Endothelial cell of umbilical vein (primary cell): ENCODE data around the gene IL10RB. TPM values are rescaled to one million over a fixed set of nuclear protein-coding genes. Genes with fewer than 3 reads are reported as not detected.

Experiments used
- BruUV-seq: library from RNA; stranded (reverse); fragments of 400-500 nt; replicated peaks from 2 replicates; lab custom pipeline; 2021; lab: Mats Ljungman, UMichigan
- CTCF ChIA-PET: fragments of 300-600, 350-600 bp; sonication (Branson Sonifier 250); formaldehyde crosslinking; loops from one replicate; lab custom pipeline; 2021; ENCODE audit warnings: antibody characterized with exemption, inconsistent platforms; lab: Charles Lee
- POLR2A ChIA-PET: fragments of 300-600, 350-600 bp; sonication (Branson Sonifier 250); formaldehyde crosslinking; loops from one replicate; lab custom pipeline; 2021; ENCODE audit warnings: antibody characterized with exemption, inconsistent platforms; lab: Charles Lee
- DNase-seq: peaks from one replicate; pipeline ENCODE4 v3.0.0-alpha.2; 2011; ENCODE audit warnings: low read depth, low spot score
- FAIRE-seq: peaks from 2 replicates; lab custom pipeline; 2011; peaks lifted over from hg19 to GRCh38; lab: Jason Lieb, UNC
- H2AFZ ChIP-seq: 2 replicates; pipeline ENCODE4 v1.6.0; 2012; ENCODE audit warnings: low read depth, low read length, control low read depth, inconsistent platforms
- H3K27ac ChIP-seq: 2 replicates; pipeline ENCODE4 v1.5.1; 2011; ENCODE audit warnings: low read depth, mild to moderate bottlenecking, control low read depth, low read length, moderate library complexity; ENCODE audit not compliant: insufficient read depth
- H3K27me3 ChIP-seq, 2 experiments: 2 replicates each; pipeline versions ENCODE4 v1.6.0 to v1.6.1; 2011; ENCODE audit warnings: low read length in 2 of 2, mixed read lengths in 1 of 2; ENCODE audit not compliant: control insufficient read depth in 2 of 2, insufficient read depth in 2 of 2
- H3K36me3 ChIP-seq, 2 experiments: 2 replicates in 1 of 2; 3 replicates in 1 of 2; pipeline ENCODE4 v1.5.1; 2011; ENCODE audit warnings: low read length in 2 of 2, mild to moderate bottlenecking in 1 of 2, moderate library complexity in 1 of 2; ENCODE audit not compliant: control insufficient read depth in 2 of 2, insufficient read depth in 2 of 2; ENCODE audit errors: extremely low read depth in 1 of 2
- H3K4me1 ChIP-seq: 3 replicates; pipeline ENCODE4 v1.5.1; 2011; ENCODE audit warnings: mild to moderate bottlenecking, low read length; ENCODE audit not compliant: control insufficient read depth, insufficient read depth; ENCODE audit errors: extremely low read depth
- H3K4me2 ChIP-seq: 2 replicates; pipeline ENCODE4 v1.6.1; 2011; ENCODE audit warnings: low read length, control low read depth, mixed read lengths; ENCODE audit not compliant: insufficient read depth
- H3K4me3 ChIP-seq, 3 experiments: fragments of 200-600 bp in 1 of 3; sonication (generic), shearing (Covaris generic) in 1 of 3; replicated peaks in 1 of 3; 2 replicates each; pipeline ENCODE4 v1.5.1; 2011 to 2016; ENCODE audit warnings: control low read depth in 3 of 3, low read length in 3 of 3, mild to moderate bottlenecking in 2 of 3, inconsistent platforms in 1 of 3, low read depth in 1 of 3, moderate library complexity in 1 of 3; ENCODE audit not compliant: insufficient read depth in 1 of 3
- H3K79me2 ChIP-seq: 2 replicates; pipeline ENCODE4 v1.6.0; 2012; ENCODE audit warnings: low read length, inconsistent platforms; ENCODE audit not compliant: control insufficient read depth, insufficient read depth
- H3K9ac ChIP-seq: replicated peaks from 2 replicates; pipeline ENCODE3; 2011; ENCODE audit warnings: low read length, control low read depth; ENCODE audit not compliant: insufficient read depth; ENCODE audit errors: extremely low read depth
- H3K9me1 ChIP-seq: replicated peaks from 3 replicates; pipeline ENCODE4 v1.6.0; 2011; ENCODE audit warnings: mild to moderate bottlenecking, low read length; ENCODE audit not compliant: control insufficient read depth, insufficient read depth; ENCODE audit errors: extremely low read depth
- H3K9me3 ChIP-seq: replicated peaks from 2 replicates; pipeline ENCODE4 v1.5.1; 2012; ENCODE audit warnings: low read length, inconsistent platforms; ENCODE audit not compliant: control insufficient read depth, insufficient read depth
- H4K20me1 ChIP-seq: replicated peaks from 2 replicates; pipeline ENCODE3; 2011; ENCODE audit warnings: mild to moderate bottlenecking, low read length; ENCODE audit not compliant: control insufficient read depth, insufficient read depth; ENCODE audit errors: extremely low read depth
- EZH2 ChIP-seq: IDR thresholded peaks from 2 replicates; pipeline ENCODE4 v1.6.1; 2012; ENCODE audit warnings: borderline replicate concordance, low read depth, mild to moderate bottlenecking, moderate library complexity, low read length, inconsistent platforms; ENCODE audit not compliant: severe bottlenecking
- FOS ChIP-seq: IDR thresholded peaks from 2 replicates; pipeline ENCODE4 v1.6.1; 2011; ENCODE audit warnings: mild to moderate bottlenecking, low read length, moderate library complexity, borderline replicate concordance; ENCODE audit not compliant: insufficient read depth
- GATA2 ChIP-seq: IDR thresholded peaks from 2 replicates; pipeline ENCODE4 v1.7.0; 2011; ENCODE audit warnings: low read depth, mild to moderate bottlenecking, moderate library complexity, mixed read lengths, low read length; ENCODE audit not compliant: insufficient read length, insufficient read depth
- JUN ChIP-seq: IDR thresholded peaks from 2 replicates; pipeline ENCODE4 v1.6.1; 2011; ENCODE audit warnings: borderline replicate concordance, low read depth; ENCODE audit not compliant: insufficient read length, insufficient read depth
- MYC ChIP-seq: IDR thresholded peaks from one replicate; pipeline ENCODE4 v1.6.1; 2011; ENCODE audit warnings: mild to moderate bottlenecking, low read depth, low read length
- POLR2A ChIP-seq: IDR thresholded peaks from 2 replicates; pipeline ENCODE4 v1.6.1; 2012; ENCODE audit warnings: low read depth, mild to moderate bottlenecking, control low read depth, low read length
- POLR2AphosphoS5 ChIP-seq: IDR thresholded peaks from 2 replicates; pipeline ENCODE4 v1.6.1; 2012; ENCODE audit warnings: low read depth, mild to moderate bottlenecking, control low read depth, low read length, moderate library complexity; ENCODE audit not compliant: insufficient read depth
- dilution Hi-C: fragments of 300-500 bp; cut with MboI; formaldehyde crosslinking; loops from one replicate; pipeline ENCODE4 v1.15.0; 2019; ENCODE audit warnings: low sequenced_read_pairs; ENCODE audit not compliant: extremely low pct_ligation_motif_present
- intact Hi-C: fragments of 100-400 bp; cut with micrococcal nuclease; formaldehyde crosslinking; loops from one replicate; pipeline ENCODE4 v1.10.0; 2022
- polyA plus RNA-seq, 4 experiments: library from polyadenylated mRNA; depleted of rRNA in 3 of 4; stranded (reverse) in 3 of 4; unstranded in 1 of 4; fragments of >200 nt; gene quantifications; 2 replicates each; pipeline versions ENCODE4 v1.2.1 to v1.2.3, GENCODE V29; 2011 to 2012; ENCODE audit warnings: missing spikeins in 1 of 4
- total RNA-seq: library from RNA; stranded (reverse); gene quantifications from 2 replicates; pipeline ENCODE4 v1.2.3, GENCODE V29; 2021
- TF ChIP-seq, protein P1 (sequence below): IDR thresholded peaks from 2 replicates; pipeline ENCODE4 v1.6.1; 2011; ENCODE audit not compliant: insufficient read depth, insufficient read length
- TF ChIP-seq, protein P2 (sequence below), 2 donors: IDR thresholded peaks; 1 replicate in 1 of 2; 2 replicates in 1 of 2; pipeline ENCODE4 v1.5.1; 2011; ENCODE audit warnings: low read length in 2 of 2, mild to moderate bottlenecking in 2 of 2, moderate library complexity in 2 of 2, control low read depth in 1 of 2, inconsistent platforms in 1 of 2, low read depth in 1 of 2; ENCODE audit not compliant: insufficient read depth in 1 of 2; ENCODE audit errors: extremely low read depth in 1 of 2

Gene IL10RB
- total and polyA plus RNA-seq, 2 donors (not counting 3 experiments of a cell fraction or from before 2014, with no cell fraction given): 21.9 to 31.4 TPM

DNA sequence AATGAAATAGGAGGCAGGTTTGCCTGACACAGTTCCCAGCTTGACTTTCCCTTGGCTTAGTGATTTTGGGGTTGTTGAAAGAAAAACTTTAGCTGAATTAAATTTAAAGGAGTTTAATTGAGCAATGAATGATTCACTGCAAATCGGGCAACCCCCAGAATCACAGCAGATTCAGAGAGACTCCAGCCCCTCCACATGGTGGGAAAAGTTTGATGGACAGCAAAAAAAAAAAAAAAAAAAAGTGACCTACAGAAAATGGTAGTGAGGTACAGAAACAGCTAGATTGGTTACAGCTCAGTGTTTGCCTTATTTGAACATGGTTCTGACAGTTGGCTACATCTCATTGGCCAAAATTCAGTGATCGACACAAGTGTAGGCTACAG, 49.0 kb upstream of the IL10RB start:
- no TSS peak for BruUV-seq
- Histone ChIP-seq H3K79me2 (no peaks in the 10 kb centered on the region), H3K9me3 (no peaks in the 10 kb centered on the region), H3K9me1 (no peaks in the 10 kb centered on the region), H3K27me3 (peaks cover 3 to 5% of the 10 kb centered on the region in 2 experiments), H3K9ac (no peak overlapping the region), H4K20me1 (no peaks in the 10 kb centered on the region), H3K4me1 (no peaks in the 10 kb centered on the region), H3K36me3 (no peaks in the 10 kb centered on the region), H3K27ac (no peak overlapping the region), H2AFZ (no peak overlapping the region), H3K4me2 (no peak overlapping the region), H3K4me3 (no peak overlapping the region)
- intact Hi-C loops (no loop called here), dilution Hi-C loops (no loop called here)
- ChIA-PET CTCF (interaction anchor here (0.7 kb wide), 1 partner anchor 49 kb away, joined by 3 read pairs; the partner anchor contains the start of gene IL10RB), POLR2A (interaction anchor here (0.6 kb wide), 1 partner anchor 535 kb away, joined by 3 read pairs; no protein-coding TSS in a partner anchor)
- no peak for TF ChIP-seq JUN
- no peak for TF ChIP-seq EZH2
- no peak for TF ChIP-seq POLR2AphosphoS5
- TF ChIP-seq, protein P1, sequence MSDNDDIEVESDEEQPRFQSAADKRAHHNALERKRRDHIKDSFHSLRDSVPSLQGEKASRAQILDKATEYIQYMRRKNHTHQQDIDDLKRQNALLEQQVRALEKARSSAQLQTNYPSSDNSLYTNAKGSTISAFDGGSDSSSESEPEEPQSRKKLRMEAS: no peak
- no peak for TF ChIP-seq GATA2
- no peak for TF ChIP-seq POLR2A
- TF ChIP-seq FOS: no peak
- no peak for TF ChIP-seq MYC
- TF ChIP-seq, protein P2, sequence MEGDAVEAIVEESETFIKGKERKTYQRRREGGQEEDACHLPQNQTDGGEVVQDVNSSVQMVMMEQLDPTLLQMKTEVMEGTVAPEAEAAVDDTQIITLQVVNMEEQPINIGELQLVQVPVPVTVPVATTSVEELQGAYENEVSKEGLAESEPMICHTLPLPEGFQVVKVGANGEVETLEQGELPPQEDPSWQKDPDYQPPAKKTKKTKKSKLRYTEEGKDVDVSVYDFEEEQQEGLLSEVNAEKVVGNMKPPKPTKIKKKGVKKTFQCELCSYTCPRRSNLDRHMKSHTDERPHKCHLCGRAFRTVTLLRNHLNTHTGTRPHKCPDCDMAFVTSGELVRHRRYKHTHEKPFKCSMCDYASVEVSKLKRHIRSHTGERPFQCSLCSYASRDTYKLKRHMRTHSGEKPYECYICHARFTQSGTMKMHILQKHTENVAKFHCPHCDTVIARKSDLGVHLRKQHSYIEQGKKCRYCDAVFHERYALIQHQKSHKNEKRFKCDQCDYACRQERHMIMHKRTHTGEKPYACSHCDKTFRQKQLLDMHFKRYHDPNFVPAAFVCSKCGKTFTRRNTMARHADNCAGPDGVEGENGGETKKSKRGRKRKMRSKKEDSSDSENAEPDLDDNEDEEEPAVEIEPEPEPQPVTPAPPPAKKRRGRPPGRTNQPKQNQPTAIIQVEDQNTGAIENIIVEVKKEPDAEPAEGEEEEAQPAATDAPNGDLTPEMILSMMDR (IDR thresholded peaks at IDR 0.05; ENCODE audit: extremely low read depth in 1 of 2, insufficient read depth in 1 of 2, low read depth in 1 of 2, low read length in 2 of 2): no peak
- no peak for FAIRE-seq
- DNase-seq: no peak
